Measurements from ENCODE around the gene TMEM150B.

DNA sequence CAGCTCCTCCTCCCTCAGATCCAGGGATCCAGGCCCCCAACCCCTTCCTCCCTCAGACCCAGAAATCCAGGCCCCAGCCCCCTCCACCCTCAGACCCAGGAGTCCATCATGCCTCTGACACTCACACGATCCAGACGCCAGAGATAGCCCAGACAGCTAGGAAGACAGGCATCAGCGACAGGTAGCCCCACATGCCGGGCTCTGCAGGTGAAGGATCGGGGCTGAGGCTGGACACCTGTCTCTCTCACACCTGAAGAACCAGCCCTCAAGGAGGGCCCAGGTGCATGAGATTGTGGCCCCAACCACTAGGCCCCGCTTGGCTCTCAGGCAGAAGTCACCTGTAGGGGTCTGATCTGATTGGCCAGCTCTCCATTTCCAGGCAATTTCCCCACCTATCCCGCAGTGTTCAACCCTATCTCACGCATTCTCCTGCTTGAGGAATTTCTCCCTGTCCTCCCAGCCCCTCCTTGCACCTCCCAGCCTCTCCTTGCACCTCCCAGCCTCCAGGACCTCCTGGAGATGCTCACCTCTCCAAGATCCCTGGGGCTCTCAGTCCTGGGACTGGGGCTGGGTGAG is 4.2 kb downstream of the TMEM150B start:
- TF ChIP-seq CTCF (IDR thresholded peaks at IDR 0.05) = no peak
- TF ChIP-seq POLR2A (IDR thresholded peaks at IDR 0.05) = no peak
